GM21528 (cell line): ENCODE data around the gene ABL1.

Experiments
- ATAC-seq: cut with Tn5 transposase; IDR thresholded peaks from one replicate; pipeline ENCODE4 v1.9.1; 2021; ENCODE audit warnings: mild to moderate bottlenecking, moderate library complexity; ENCODE audit not compliant: unreplicated experiment, low FRiP score

ABL1 gene

DNA sequence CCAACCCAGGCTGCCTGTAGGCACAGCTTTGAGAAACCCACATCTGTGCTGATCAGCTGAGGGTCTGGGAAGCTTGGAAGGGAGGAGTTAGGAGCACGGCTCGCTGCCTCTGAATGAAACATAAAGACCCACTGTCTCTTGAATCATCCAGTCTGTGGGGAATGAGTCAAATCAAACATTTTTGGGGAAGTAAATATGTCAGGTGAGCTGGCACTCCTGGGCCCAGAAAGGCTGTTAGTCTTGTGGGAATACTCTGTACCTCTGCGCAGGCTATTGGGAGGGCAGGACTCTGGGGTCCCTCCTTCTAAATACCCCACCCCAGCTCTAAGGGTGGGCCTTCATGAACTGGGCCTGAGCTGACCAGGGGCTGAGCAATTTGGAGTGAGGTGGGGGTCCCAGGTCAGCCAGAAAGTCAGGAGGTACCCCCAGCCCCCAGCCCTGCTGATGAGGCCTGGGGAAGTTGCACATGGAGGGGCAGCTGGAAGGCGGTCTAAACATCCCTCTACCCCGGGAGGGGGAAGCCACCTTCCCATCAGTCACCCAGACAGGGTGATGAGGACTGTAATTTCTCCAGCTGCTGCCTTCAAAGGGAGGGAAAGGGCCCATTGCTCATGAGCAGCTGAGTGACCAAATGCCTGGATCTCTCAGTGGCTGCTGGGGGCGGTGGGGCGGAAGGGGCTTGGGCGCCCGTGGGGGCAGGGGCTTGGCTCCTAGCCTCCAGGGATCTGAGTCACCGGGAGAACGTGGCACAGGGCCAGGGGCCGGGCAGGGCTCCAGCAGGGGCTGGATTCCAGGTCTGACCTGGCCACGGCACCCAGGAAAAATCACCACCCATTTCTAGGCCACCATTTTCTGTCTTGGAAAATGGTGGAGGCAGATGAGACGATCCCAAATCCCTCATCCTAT, 93.2 kb downstream of the ABL1 start:
- ATAC-seq = no peak

DNA sequence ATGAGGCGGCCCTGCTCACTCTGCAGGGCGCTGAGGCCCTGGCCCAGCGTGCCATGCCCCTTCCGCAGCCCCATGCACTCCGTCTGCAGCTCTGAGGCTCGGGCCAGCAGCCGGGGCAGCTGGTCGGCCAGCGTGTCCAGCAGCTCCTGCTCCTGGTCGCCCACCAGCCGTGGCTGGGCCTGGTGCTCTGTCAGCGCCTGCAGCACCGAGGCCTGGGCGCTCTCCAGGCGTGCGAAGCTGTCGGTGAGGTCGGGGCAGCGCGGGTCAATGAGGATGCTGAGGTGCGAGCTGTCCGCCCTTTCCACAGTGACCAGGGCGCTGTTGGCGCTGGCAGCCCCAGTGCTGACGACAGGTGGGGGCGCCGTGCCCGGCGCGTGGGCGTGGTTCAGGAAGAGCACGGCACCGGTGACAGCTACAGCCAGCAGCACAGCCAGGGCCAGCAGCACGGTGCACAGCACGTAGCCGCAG, 94.6 kb downstream of the ABL1 start:
- no peak for ATAC-seq

DNA sequence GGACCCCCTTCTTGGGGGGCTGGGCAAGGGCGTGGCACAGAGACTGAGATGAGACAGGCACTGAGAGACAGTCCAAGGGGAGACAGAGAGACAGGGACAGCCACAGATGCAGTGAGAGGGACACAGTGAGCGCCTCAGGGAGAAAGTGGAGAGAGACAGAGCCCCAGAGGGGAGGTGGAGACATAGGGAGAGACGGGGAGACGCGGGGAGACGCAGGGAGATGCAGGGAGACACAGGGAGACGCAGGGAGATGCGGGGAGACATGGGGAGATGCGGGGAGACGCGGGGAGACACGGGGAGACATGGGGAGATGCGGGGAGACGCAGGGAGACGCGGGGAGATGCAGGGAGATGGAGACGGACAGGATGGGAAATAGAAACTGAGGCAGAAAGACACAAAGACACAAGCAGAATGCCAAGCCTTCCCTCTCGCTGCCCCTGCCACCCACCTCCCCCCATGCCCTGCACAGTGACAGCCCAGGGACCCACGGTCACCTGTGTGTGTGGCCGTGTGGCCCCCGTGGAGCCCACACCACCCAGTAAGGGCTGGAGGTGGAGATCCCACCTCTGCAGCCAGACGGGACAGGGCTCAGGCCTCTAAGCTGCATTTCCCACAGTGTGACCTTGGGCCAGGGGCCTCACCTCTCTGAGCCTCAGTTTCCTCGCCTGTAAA, 95.2 kb downstream of the ABL1 start:
- ATAC-seq = no peak

DNA sequence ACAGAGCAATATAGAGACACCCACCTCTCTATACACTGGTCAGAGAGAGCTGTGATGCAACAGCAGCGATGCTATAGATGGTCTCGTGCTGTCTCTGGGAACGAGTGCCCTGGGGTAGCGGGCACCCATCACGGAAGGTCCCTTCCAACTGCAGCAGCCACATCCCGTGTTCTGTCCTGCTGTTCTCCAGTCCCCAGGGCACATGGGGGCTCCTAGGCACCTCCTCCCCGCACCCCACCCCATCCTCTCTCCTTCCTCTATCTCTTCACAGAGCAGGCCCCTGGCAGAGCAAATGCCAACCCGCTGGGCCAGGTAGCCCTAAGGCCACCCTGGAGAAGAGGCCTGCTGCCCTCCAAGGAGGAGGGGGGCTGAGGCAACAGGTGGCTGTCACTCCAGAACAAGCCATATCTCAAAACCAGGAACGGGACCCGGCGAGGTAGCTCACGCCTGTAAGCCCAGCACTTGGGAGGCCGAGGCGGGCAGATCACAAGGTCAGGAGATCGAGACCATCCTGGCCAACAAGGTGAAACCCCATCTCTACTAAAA, 95.8 kb downstream of the ABL1 start:
- ATAC-seq = no peak

DNA sequence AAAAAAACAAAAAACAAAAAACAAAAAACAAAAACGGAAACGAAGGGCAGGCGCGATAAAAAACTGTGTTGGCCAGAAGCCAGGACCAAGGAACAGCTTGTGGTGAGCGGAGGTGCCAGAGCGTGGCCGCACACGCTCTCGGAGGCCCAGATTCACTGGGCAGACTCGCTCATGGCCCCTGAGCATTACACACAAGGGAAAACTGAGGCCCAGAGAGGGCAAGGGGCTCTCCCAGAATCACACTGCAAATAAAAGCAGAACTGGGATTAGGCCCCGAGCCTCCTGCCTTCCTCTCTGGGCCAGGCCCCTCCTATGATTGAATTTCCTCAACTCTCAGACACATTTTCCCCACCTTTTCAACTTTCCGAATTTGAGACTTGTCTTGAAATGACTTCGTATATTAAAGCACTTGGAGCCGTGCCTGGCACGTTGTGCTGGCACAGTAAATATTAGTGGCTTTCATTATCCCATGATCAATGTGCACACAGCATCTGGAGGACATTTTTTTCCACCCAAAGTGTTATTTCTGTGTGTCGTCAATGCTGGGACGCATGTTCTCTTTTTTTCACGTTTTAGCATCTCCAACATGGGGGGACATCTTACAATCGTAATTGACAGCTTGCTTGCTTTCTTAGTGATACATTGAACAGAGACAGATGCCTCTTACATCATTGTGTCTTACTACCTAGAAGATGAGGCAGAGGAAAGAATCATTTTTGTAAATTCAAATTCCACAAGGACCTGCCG, 96.6 kb downstream of the ABL1 start:
- no peak for ATAC-seq

DNA sequence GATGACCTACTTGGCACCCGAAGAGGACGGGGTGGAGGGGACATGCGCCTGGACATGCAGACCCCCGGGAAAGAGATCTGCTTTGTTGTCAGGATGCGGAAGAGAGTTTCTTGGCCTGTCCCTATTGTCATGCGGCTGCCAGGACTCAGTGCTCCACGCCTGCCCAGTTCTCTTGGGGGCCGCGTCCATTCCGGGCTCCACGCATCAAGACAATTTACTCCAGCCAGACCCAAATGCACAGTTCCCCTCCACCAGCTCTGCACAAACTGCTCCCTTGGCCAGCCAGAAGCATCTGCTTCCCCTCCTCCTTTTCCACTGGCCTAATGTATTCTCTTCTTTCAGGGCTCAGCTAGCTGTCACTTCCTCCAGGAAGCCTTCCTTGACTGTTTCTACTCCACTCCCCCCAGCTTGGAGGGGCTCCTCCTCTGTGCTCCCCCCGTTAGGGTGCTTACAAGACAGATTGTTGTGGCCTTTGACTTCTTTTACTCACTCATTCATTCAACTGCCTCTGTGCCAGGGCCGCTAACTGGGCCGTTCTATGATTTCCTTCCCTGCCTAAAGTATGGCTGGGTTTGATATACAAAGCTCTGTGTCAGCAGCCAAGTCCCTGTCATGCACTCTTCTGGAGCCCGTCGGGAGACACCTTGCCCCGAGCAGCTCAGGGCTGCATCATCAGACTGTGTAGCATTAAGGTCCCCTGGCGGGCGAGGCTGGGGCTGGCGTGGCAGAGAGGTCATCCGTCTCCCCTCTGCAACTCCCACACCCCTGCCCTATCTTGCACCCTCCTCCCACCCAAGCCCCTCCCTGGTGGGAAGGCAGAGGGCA, 97.4 kb downstream of the ABL1 start:
- ATAC-seq = no peak

DNA sequence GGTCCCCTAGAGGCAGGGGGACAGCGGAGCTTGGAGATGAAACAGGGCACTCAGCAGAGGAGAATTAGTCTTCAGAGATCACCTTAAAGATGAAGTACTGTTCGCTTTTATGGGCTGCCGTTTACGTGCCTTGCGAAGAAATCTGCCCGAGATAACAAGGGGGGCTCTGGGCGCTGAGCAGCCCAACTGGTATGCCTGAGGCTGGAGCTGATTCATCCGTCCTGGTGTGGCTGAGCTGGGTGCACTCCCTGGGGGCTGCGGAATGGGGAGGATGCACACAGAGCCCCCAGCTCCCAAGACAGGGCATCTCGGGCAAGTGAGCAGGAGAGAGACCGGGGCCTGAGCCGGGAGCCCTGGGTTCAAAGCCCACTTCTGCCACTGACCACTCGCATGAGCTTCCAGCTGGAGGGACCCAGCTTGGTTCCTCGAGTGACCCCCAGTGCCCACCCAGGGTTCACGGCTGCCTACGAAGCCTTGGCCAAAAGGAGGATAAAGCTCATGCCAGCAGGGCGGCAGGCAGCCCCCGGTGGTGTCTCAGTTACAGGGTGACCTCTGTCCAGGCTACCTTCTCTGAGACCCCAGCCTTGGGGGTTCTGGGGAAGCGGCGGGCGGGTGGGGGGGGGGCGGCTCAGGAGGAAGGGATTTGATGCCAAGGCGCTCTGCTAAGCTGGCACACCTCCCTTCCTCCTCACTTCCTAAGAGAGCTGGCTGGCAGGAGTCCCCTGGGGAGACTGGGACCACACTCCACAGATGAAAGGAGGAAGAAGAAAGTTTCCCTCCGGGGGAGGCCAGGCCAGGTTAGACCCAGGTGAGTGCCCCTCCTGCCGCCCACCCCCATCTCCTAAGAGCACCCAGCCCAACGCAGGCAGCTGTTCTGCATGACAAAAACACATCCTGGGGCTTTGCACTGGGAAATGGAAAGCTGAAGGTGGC, 98.3 kb downstream of the ABL1 start:
- ATAC-seq = no peak

DNA sequence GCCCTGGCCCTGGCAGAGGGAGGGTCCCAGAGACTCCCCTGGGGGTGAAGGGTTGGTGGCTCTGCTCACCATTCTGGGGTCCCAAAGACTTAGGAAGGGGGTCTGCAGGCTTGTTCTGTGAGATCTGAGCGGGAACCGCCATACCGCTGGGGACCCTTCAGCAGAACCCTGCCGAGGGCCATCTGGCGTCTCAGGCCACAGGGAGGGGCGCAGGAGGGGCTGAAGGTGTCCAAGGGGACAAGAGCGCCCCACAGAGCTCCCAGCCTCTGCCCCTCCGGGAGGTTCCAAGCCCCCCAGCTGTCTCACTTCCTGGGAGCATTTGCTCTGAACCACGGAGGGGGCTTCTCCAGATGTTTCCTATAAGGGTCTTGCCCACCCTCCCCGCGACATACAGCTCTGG, 99.2 kb downstream of the ABL1 start:
- no peak for ATAC-seq

DNA sequence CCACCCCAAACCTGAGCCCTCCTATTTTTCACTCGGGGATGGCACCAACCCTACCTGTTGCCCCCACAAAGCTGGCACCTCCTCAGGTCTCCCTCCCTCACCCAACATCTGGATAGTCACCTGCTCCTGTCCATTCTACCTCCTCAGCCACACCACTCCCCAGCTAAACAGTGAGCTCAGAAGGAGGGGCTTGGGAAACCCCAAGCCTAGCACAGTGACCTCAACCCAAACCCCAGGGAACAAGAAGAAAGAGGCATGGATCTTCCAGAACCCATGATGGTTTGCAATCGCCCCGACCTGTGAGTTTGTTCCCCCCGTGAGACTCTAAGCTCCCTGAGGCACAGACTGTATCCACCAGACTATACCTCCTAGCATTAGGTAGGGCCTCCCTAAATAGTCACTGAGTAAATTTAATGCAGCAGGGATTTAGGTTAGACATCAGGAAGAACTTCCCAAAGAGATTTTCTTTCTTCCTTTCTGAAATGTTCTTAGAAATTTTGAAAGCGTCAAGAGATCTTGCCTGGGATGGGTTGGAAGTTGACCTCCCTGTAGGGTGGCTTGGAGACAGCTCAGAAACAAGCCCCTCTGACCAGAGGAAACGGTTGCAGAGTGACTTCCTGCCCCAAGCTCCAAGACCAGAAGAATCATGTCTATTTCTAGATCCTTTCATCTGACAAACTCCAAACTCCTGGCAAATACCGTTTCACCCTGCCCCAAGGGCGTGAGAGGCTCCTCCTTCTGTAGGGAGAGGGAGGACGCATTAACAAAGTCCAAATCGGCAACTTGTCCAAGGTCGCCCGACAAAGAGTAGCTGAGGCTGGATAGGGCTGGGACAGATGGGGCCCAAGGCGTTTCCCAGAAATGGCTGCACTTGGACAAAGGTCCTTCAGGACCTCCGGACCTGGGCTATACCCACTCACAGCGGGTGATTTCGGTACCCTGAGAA, 99.9 kb downstream of the ABL1 start:
- ATAC-seq = no peak

DNA sequence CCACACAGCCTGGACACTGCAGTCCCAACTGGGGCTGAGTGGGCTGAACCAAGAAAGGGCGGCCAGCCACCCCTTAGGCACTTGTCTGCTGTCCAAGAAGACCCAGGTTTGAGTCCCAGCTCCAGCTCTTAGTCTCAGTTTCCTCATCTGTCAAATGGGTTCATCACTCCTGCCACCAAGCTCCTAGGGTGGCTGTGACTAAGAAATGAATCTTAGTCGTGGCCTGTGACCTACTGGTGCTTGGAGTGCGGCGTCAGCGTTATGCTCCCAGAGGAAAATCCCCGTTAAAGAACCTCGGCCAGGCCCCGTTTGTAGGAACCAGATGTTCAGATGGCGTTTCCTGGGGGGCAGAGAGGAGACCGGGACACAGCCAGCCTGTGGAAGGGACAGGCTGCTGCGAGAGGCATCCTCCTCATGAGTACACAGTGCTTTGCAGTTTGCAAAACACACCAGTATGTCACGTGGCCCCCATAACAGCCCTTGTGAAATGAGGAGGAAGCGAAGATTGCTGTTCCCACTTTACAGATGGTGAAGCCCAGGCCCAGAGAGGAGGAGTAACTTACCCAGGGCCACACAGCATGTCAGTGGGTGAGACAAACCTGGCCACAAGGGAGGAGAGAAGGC, 100.7 kb downstream of the ABL1 start:
- no peak for ATAC-seq

DNA sequence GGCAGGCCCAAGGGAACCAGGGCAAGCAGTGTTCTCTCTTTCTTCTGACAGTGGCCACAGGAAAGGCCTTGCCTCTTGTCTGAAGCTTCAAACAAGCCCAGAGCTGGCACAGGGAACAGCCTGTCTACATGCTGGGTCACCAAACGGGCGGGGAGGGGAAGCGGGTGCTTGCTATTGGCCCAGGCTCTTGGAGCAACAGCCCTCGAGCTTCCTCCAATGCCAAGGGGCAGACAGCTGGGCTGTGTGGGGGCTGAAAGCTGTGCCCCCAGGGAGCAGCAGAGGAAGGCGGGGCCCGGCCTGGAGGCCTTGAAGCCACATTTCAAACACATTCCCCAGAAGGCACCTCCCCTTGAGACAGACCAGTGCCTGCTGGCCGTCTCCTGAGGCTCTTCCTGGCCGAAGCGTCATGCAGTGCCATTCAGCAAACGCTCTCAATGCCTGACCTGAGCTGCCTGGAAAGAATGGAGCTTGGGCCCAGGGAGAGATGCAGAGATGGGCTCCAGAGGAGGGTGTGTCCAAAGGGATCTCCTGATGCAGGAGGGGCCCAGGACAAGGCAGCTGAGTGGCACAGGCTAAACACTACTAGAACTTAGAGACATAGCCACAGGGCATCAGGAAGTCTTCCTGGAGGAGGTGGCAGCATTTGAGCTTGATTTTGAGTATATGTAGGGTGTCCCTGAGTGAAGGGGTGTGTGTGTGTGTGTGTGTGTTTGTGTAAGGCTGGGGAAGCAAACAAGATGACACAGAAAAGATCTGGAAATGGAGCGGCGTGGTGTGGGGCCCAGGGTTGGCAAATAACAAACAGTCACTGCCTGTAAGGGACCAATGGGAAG, 101.4 kb downstream of the ABL1 start:
- ATAC-seq = no peak
